HepG2 (cell line): ENCODE results near the gene MAGI1. TPM values are rescaled to one million over a fixed set of nuclear protein-coding genes. Genes with fewer than 3 reads are reported as not detected.

Experiments
- ATAC-seq: fragments of 200-7000 bp; cut with Tn5 transposase; 3 replicates; pipeline ENCODE4 v1.9.1; 2020; ENCODE audit warnings: mild to moderate bottlenecking, moderate library complexity
- BruUV-seq: library from RNA; stranded (reverse); fragments of 400-500 nt; replicated peaks from 2 replicates; lab custom pipeline; 2021; lab: Mats Ljungman, UMichigan
- CTCF ChIA-PET: fragments of 300-600 bp; formaldehyde crosslinking; extraction: SDS; loops from one replicate; lab custom pipeline; 2021; ENCODE audit warnings: low total read pairs, inconsistent platforms, low intra/inter-chr PET ratio; lab: Yijun Ruan, JAX
- POLR2A ChIA-PET: fragments of 350-600 bp; sonication (Branson Sonifier 250); formaldehyde crosslinking; loops from one replicate; lab custom pipeline; 2020; ENCODE audit warnings: antibody characterized with exemption, inconsistent platforms; lab: Yijun Ruan, JAX
- DNase-seq: peaks from one replicate; pipeline ENCODE4 v3.0.0-alpha.2; 2015; ENCODE audit warnings: low spot score
- FAIRE-seq: peaks from 3 replicates; lab custom pipeline; 2011; peaks lifted over from hg19 to GRCh38; lab: Jason Lieb, UNC
- H2AFZ ChIP-seq: one replicate; pipeline ENCODE4 v1.6.1; 2011; ENCODE audit warnings: low read length, inconsistent platforms
- H3K27ac ChIP-seq: fragments of 300-600 bp; 3 replicates; pipeline ENCODE4 v1.8.0; 2011; ENCODE audit warnings: mixed run types, mild to moderate bottlenecking, mixed read lengths, low read length, inconsistent platforms; ENCODE audit not compliant: insufficient read depth; ENCODE audit errors: extremely low read length
- H3K27me3 ChIP-seq, 2 experiments: fragments of 200-600 bp in 1 of 2; 2 replicates in 1 of 2; 3 replicates in 1 of 2; pipeline versions ENCODE4 v1.6.0 to v1.8.0; 2011; ENCODE audit warnings: low read length in 2 of 2, mild to moderate bottlenecking in 2 of 2, moderate library complexity in 2 of 2, inconsistent platforms in 1 of 2; ENCODE audit not compliant: insufficient read depth in 2 of 2, control insufficient read depth in 1 of 2
- H3K36me3 ChIP-seq, 2 experiments: fragments of 200-600 bp in 1 of 2; replicated peaks in 1 of 2; 2 replicates in 1 of 2; 3 replicates in 1 of 2; pipeline versions ENCODE4 v1.5.1 to v1.8.0; 2011; ENCODE audit warnings: low read length in 2 of 2, inconsistent platforms in 1 of 2; ENCODE audit not compliant: insufficient read depth in 2 of 2, control insufficient read depth in 1 of 2
- H3K4me1 ChIP-seq: 2 replicates; pipeline ENCODE4 v1.5.1; 2012; ENCODE audit warnings: low read length, inconsistent platforms; ENCODE audit not compliant: insufficient read depth
- H3K4me2 ChIP-seq: 2 replicates; pipeline ENCODE4 v1.6.0; 2011; ENCODE audit warnings: low read depth, low read length, inconsistent platforms
- H3K4me3 ChIP-seq, 3 experiments: fragments of 200-600 bp in 1 of 3; sonication (generic), shearing (Covaris generic) in 1 of 3; replicated peaks in 1 of 3; 2 replicates each; pipeline ENCODE4 v1.5.1; 2011 to 2016; ENCODE audit warnings: low read length in 3 of 3, inconsistent platforms in 2 of 3, low read depth in 2 of 3, mild to moderate bottlenecking in 2 of 3, control low read depth in 1 of 3, mixed read lengths in 1 of 3; ENCODE audit not compliant: insufficient read depth in 1 of 3
- H3K79me2 ChIP-seq: one replicate; pipeline ENCODE4 v1.6.1; 2011; ENCODE audit warnings: low read length, inconsistent platforms; ENCODE audit not compliant: insufficient read depth
- H3K9ac ChIP-seq: 2 replicates; pipeline ENCODE4 v1.6.0; 2011; ENCODE audit warnings: mild to moderate bottlenecking, low read depth, low read length, inconsistent platforms; ENCODE audit not compliant: insufficient read depth
- H3K9me3 ChIP-seq: 2 replicates; pipeline ENCODE4 v1.5.1; 2012; ENCODE audit warnings: mild to moderate bottlenecking, low read length
- H4K20me1 ChIP-seq: 2 replicates; pipeline ENCODE4 v1.6.0; 2011; ENCODE audit warnings: inconsistent platforms, mild to moderate bottlenecking, low read length, moderate library complexity; ENCODE audit not compliant: insufficient read depth
- E2F1 ChIP-seq: sonication (generic); formaldehyde crosslinking; IDR thresholded peaks from 2 replicates; pipeline ENCODE4 v1.5.0; 2020; ENCODE audit warnings: missing genetic modification reagents
- HNRNPK ChIP-seq: fragments of 200-400 bp; formaldehyde crosslinking; IDR thresholded peaks from 2 replicates; pipeline ENCODE4 v1.6.1; 2018; ENCODE audit warnings: low read length, low read depth, moderate library complexity, mild to moderate bottlenecking; ENCODE audit not compliant: poor library complexity, severe bottlenecking
- HNRNPUL1 ChIP-seq: fragments of 200-400 bp; formaldehyde crosslinking; IDR thresholded peaks from 2 replicates; pipeline ENCODE4 v1.6.1; 2017; ENCODE audit warnings: low read depth, mild to moderate bottlenecking, low read length, moderate library complexity
- MIER2 ChIP-seq: IDR thresholded peaks from 2 replicates; pipeline ENCODE4 v1.6.1; 2016; ENCODE audit warnings: missing biosample characterization, missing genetic modification reagents
- MTA1 ChIP-seq: sonication (generic); formaldehyde crosslinking; IDR thresholded peaks from 2 replicates; pipeline ENCODE4 v1.4.0; 2020; ENCODE audit warnings: missing genetic modification reagents, mild to moderate bottlenecking, borderline replicate concordance
- SSRP1 ChIP-seq: IDR thresholded peaks from 2 replicates; pipeline ENCODE4 v1.6.1; 2016; ENCODE audit warnings: control low read depth
- TBX2 ChIP-seq: sonication (generic); formaldehyde crosslinking; IDR thresholded peaks from 2 replicates; pipeline ENCODE4 v1.5.0; 2020; ENCODE audit warnings: missing genetic modification reagents, mild to moderate bottlenecking, borderline replicate concordance
- ZBTB38 ChIP-seq: sonication (generic); formaldehyde crosslinking; IDR thresholded peaks from 2 replicates; pipeline ENCODE4 v1.5.1; 2020; ENCODE audit warnings: mild to moderate bottlenecking, missing genetic modification reagents
- ZHX1 ChIP-seq: sonication (generic); formaldehyde crosslinking; IDR thresholded peaks from 2 replicates; pipeline ENCODE4 v1.8.1; 2022; ENCODE audit warnings: low read depth, mild to moderate bottlenecking, missing genetic modification reagents
- ZNF713 ChIP-seq: sonication (generic); formaldehyde crosslinking; IDR thresholded peaks from 2 replicates; pipeline ENCODE4 v1.4.0; 2020; ENCODE audit warnings: mild to moderate bottlenecking, missing genetic modification reagents
- WGBS: methylation state at CpG from one replicate; pipeline ENCODE4 v1.1.6; 2017; ENCODE audit warnings: low lambda C conversion rate; 5-methylcytosine and 5-hydroxymethylcytosine counted together
- in situ Hi-C: cut with HindIII; loops from 2 replicates; pipeline ENCODE4 v1.10.0; 2017; ENCODE audit warnings: low pct_unique_long_range_greater_than_20kb; ENCODE audit not compliant: extremely low pct_ligation_motif_present
- intact Hi-C: fragments of 100-400 bp; cut with micrococcal nuclease; formaldehyde crosslinking; loops from one replicate; pipeline ENCODE4 v1.10.0; 2022; ENCODE audit not compliant: unreplicated experiment
- polyA plus RNA-seq, 8 experiments: library from polyadenylated mRNA; depleted of rRNA in 3 of 8; stranded (reverse) in 7 of 8; unstranded in 1 of 8; fragments of >200 nt; fragmentation: Illumina TruSeq in 4 of 8; extraction: Trizol in 4 of 8; gene quantifications; 2 replicates each; pipeline versions ENCODE4 v1.2.1 to v1.2.3, GENCODE V29; 2011 to 2016; ENCODE audit warnings: low read depth in 4 of 8, missing spikeins in 1 of 8, mixed read lengths in 1 of 8; ENCODE audit not compliant: insufficient read depth in 1 of 8
- total RNA-seq, 5 experiments: library from RNA; depleted of rRNA; stranded (reverse); fragments of >200 nt; fragmentation: Illumina TruSeq; extraction: Trizol; gene quantifications; 2 replicates each; pipeline ENCODE4 v1.2.3, GENCODE V29; 2016; ENCODE audit warnings: low read depth in 1 of 5

MAGI1 gene
- total and polyA plus RNA-seq, 2 of the 13 experiments (the other 11 are each of a cell fraction or from before 2014, with no cell fraction given), result 22.2 to 26.0 TPM

DNA sequence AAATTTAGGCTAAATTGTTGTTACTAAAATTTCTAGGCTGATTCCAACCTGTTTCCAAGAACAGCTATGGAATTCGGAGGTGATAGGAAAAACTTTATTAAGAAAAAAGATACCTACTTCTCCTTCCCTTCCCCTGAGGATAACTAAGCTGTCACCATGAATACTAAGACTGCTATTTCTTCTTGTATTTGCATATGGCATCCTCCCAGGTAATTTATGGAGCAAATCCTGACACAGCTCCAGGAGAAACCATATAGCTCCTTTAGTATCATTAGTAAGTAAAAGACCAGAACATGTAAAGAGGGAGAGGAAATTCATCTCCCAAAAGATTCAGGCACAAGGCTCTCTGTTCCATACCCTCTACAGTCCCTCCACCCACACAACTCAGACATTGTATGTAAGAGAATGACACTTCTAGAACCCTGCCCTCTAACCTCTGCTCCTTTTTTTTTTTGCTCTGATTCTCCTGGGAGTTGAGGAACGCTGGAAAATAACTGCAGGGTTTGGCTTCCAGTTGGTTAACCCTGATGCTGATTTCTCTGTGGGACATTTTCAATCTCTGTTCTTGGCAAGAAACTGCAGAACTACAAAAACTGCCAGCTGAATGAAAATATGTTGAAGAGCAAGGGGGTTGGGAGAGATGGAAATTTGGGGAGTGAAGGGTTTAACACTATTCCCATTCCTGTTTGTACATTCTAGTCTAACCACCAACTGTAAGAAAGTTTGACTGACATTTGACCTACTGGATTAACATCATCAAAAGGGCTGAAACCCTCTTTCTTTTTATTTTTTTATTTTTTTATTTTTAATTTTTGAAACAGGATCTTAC, 14.2 kb upstream of the MAGI1 start:
- H3K4me1 ChIP-seq, result peaks cover 22% of the 10 kb centered on the region
- no TSS peak for BruUV-seq
- TF ChIP-seq HNRNPUL1 (no peak), ZHX1 (CRISPR knock-in tag) (no peak), ZBTB38 (CRISPR knock-in tag) (no peak), TBX2 (no peak), ZNF713 (CRISPR knock-in tag) (no peak), MIER2 (no peak), HNRNPK (no peak), SSRP1 (no peak), MTA1 (CRISPR knock-in tag) (no peak), E2F1 (CRISPR knock-in tag) (no peak)
- no peaks in the 10 kb centered on the region for H3K36me3 ChIP-seq
- CTCF ChIA-PET, result no interaction called here
- in situ Hi-C loops (no loop called here), intact Hi-C loops (no loop called here)
- no peaks in the 10 kb centered on the region for H3K79me2 ChIP-seq
- no peaks in the 10 kb centered on the region; a peak in 1 of 5 replicates for H3K27me3 ChIP-seq
- DNase-seq (no peak), ATAC-seq (no peak), FAIRE-seq (no peak)
- peak overlapping the region; percentile 29; the same call in 1 of the 2 replicates for H3K9ac ChIP-seq
- H4K20me1 ChIP-seq, result no peaks in the 10 kb centered on the region
- no peak overlapping the region for H3K4me3 ChIP-seq
- POLR2A ChIA-PET, result no interaction called here
- no peak overlapping the region for H3K27ac ChIP-seq
- WGBS, result 11% methylated on average over 2 of the region's 2 CpGs
- H2AFZ ChIP-seq, result no peak overlapping the region
- H3K4me2 ChIP-seq, result no peak overlapping the region; the same call in 1 of the 2 replicates
- H3K9me3 ChIP-seq, result no peaks in the 10 kb centered on the region
